Right lung (tissue), 5 donors: ENCODE results near the gene IL31RA. TPM values are rescaled to one million over a fixed set of nuclear protein-coding genes. Genes with fewer than 3 reads are reported as not detected.

Experiments
- DNase-seq, 2 donors: peaks; one replicate each; pipeline ENCODE4 v3.0.0-alpha.2; 2013
- polyA plus RNA-seq, 5 donors: library from polyadenylated mRNA; unstranded; fragments of 120-200 nt; gene quantifications; one replicate each; pipeline versions ENCODE4 v1.2.1 to v1.2.3, GENCODE V29; 2013; ENCODE audit warnings: inconsistent platforms in 1 of 5, low replicate concordance in 1 of 5; ENCODE audit not compliant: insufficient read length in 5 of 5, insufficient read depth in 1 of 5

Gene IL31RA
- polyA plus RNA-seq, 5 donors = 0.11 to 0.35 (median 0.12) TPM

DNA sequence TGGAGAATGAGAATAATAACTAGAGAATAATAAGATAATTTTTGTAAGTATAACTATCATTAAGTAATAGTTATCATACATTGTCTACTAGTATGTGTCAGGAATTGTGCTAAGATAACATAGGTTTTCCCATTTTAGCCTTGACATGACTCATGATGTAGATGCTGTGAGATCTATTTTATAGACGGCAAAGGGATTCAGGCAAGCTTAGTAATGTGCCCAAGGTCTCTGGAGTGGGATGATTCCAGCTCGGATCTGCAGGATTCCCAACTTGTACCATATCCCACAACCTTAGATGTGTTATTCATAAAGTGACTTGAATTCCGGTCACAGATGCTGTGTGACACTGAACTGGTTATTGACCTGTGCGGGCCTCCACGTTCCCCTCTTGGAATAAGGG, 51.5 kb downstream of the IL31RA start:
- DNase-seq = no peak

DNA sequence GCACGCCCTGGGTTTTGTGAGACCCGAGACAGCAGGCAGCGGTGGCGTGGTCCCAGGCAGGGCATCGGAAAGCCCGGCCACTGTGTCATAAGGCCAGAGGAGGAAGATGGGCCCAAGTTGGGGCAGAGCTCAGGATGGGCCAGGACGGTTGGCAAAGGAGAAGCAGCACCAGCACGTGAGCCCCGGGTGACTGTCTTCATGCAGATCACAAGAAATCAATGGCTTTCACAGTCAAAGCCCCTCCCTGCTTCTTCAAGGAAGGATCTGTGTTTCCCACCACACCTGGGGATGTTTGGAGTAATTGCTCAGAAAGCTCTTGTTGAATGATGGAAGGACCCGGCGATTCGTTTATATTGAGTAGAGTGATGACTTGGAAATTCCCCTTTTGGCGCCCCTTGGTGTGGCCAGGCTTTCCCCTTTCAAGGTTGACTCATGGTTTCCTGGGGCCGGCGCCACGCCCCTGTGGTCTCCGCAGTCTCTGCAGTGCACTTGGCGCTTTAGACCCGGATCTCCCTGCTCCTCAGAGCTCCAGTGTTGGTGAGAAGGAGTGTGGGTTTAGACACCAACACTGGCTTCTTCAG, 52.1 kb downstream of the IL31RA start:
- no peak for DNase-seq

DNA sequence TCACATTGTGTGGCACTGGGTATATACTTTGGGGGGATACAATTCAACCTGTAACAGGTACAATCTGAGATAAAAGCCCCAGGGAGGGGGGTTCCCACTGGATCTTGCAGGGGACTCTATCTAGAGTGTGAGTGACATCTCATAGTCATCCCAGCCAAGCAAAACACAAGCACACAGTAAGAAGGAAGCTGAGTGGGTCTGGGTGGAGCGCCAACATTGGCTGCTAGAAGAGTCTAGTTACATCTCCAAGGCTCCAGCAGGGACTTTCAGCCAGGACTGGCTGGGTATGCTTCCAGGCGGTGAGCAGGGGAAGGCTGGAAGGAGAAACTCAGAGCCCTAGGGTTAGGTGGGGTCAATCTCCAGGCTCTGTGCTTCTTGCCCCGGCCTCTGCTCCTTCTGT, 53.0 kb downstream of the IL31RA start:
- no peak for DNase-seq

DNA sequence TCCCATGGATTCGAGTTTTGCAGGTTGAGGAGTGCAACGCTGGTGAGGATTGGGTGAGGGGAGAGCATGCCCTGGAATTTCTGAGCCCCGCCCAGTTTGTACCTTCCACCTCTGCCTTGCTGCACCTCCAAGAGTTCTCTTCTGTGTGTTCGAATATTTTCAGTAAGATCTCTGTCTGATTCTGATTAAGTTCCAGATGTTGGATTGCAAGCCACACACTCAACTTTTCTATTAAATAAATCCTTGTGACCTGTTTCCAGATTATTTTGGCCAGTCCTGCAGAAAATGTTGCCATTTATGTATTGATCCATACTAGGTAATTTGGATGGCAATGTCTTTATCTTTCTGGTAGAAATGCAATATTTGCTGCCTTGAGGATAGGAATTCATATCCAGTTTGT, 54.1 kb downstream of the IL31RA start:
- DNase-seq = no peak

DNA sequence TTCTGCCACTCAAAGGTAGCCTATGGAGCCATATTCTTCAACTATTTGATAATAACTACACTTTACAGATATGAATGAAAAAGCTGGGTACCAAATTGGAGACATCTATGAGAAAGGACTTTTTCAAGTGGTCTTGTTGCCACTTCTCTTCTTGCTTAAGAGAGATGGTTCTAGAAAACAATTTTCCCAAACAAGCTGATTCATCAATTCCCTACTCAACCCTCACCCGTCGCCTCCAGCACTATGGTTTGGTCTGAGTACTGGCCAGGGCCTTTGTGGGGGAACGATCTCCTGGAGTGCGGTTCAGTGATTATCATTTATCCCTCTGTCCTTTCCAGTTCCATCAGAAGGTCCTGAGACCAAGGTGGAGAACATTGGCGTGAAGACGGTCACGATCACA, 56.8 kb downstream of the IL31RA start:
- DNase-seq = no peak

DNA sequence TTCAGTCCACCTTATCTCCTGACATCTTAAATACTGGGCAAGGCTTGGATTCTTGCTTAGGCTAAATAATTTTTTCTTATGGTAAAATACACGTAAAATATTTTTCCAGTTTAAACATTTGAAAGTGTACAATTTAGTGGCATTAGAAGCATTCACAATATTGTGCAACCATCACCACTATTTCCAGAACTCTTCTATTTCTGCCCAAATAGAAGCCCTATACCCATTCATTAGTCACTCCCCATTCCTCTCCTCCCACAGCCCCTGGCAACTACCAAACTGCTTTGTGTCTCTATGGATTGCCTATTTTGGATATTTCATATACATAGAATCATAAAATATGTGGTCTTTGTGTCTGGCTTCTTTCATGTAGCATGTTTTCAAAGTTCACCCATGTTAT, 57.6 kb downstream of the IL31RA start:
- no peak for DNase-seq

DNA sequence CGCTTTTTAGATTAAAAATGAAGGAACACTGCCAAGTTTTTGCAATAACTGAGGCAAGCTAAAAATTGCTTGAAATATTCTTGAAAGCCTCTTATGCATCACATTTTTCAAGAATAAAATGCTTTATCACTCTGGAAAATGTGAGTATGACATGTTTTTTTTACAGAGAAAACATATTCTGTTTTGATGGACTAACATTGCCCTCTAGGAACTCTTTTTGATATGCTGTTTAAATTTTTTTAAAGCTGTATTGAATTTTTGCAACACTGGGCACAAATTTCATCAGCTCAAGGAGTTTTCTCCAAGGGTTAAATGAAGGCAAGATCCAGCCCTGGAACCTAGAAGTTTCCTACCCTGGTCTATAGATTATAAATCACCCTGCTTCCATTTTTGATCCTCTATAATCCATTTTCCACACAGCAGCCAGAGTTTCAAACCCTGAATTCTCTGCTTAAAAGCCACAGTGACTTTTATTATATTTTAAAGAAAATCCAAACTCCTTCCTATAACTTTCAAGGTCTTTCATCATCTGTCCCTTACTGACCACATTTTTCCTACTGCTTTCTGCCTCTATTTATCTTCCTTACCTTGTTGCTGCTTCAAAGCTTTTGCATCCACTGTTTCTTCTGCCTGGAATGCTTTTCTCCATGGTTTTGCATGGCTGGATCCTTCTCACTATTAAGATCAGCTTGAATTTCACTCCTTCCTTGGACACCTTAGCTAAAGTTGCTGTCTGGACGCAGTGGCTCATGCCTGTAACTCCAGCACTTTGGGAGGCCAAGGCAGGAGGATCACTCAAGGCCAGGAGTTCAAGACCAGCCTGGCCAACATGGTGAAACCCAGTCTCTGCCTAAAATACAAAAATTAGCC, 60.9 kb downstream of the IL31RA start:
- DNase-seq = no peak

DNA sequence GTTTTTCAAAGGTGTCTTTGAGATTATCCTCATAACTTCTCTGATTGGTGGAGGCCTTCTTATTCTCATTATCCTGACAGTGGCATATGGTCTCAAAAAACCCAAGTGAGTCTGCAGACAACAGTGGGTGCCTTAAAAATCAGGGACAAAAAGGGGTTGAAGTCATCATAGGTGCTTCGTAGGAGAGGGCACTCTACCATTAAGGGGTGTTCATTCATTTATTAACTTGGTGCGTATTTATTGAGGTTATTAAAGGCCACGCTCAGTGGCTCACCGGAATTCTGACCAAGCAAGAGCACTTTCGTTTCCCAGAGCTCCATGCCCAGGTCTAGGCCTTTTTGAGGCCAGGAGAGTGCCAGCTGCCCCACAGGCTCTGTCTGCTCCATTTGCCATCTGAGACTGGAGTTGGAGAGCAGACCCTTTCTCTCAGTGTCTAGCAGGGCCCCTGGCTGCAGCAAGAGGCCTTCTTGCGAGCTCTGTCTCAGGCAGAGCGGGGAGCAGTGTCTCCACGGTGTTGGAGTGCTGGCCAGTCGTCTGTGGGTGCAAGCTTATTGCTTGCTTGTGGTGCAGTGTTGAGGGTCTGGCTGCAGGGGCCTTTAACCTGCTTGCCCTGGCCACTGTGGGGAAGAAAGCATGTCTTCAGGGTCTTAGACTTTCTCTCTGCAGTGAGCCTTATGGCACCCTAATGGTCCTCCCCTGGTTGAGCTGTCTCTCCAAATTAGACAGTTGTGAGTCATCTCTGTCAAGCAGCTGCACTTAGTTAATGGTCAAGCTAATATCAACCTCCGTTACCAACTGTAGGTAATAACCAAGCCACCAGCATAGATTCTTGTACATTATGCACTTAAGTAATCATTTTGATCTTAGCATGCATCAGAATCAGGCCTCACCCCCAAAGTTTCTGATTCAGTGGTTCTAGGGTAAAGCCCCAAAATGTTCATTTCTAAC, 62.6 kb downstream of the IL31RA start:
- no peak for DNase-seq

DNA sequence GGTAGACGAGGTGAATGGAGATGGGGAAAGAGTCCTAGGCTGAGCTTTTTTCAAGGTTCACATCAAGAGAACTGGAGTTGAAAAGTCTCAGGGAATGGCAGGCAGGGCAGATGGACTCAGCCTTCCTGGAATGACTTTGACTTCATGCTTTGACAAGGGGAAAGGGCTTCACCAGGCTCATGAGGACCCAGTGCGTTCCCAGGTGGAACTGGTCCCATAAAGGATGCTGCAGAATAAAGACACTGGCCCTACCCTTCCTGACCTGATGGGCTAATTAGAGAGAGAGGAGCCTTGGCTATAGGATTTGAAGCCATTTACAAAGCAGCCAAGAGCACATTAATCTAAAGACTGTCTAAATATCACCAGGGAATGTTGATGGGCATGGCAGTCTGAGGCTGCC, 63.8 kb downstream of the IL31RA start:
- no peak for DNase-seq

DNA sequence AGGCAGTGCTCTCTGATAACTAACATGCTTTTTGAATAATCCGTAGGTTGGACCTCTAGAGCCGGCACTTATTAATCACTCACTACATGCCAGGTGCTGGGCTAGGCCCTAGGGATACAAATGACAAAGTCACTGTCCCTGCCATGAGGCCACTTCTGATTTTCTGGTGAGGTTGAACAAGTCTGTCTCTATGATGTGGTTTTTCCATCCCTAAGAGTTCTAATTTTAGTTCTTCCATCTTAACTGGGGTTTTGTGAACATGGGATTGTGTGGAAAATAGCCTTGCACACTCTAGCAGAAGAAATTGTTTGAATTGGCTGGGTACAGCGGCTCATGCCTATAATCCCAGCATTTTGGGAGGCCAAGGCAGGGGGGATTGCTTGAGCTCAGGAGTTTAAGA, 64.6 kb downstream of the IL31RA start:
- no peak for DNase-seq

DNA sequence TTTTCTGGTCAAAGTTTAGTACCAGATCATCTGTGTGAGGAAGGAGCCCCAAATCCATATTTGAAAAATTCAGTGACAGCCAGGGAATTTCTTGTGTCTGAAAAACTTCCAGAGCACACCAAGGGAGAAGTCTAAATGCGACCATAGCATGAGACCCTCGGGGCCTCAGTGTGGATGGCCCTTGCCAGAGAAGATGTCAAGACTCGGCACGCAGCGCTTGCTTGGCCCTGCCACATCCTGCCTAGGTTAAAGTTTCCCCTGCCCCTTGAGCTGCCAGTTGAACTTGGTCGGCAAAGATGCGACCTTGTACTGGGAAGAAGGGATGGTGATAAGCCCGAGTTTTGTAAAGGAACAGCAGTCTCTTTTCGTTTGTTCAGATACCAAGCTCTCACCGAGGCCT, 65.8 kb downstream of the IL31RA start:
- no peak for DNase-seq

DNA sequence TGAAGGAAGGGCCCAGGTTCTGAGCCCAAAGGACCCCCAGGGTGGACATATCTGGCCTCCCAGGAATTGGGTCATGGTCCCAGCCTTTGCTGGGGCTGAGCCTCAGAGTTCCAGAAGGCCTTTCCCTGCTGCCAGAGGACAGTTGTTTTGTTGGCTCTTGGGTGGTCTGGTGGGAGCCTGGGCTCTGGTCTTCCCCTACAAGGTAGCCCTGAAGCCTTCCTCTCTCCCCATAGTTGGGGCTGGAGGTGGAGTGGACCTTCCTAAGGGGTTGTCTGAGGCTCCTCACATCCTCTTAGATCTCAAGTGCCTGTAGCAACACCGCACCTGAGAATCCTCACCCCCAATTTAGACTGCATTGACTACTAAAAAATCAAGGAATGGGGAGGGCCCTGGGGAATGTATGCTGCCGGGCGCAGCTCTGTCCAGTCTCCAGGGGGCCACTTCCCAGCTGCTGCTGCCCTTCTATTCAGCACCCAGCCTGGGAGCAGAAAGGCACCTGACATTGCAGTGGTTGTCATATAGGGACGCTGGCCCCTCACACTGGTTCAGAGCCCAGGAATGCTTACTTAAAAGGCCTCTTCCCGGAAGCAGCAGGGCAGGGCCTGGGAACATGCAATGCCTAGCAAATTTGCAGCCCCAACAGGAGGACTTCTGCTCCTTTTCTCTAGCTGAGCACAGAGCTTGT, 66.4 kb downstream of the IL31RA start:
- no peak for DNase-seq

DNA sequence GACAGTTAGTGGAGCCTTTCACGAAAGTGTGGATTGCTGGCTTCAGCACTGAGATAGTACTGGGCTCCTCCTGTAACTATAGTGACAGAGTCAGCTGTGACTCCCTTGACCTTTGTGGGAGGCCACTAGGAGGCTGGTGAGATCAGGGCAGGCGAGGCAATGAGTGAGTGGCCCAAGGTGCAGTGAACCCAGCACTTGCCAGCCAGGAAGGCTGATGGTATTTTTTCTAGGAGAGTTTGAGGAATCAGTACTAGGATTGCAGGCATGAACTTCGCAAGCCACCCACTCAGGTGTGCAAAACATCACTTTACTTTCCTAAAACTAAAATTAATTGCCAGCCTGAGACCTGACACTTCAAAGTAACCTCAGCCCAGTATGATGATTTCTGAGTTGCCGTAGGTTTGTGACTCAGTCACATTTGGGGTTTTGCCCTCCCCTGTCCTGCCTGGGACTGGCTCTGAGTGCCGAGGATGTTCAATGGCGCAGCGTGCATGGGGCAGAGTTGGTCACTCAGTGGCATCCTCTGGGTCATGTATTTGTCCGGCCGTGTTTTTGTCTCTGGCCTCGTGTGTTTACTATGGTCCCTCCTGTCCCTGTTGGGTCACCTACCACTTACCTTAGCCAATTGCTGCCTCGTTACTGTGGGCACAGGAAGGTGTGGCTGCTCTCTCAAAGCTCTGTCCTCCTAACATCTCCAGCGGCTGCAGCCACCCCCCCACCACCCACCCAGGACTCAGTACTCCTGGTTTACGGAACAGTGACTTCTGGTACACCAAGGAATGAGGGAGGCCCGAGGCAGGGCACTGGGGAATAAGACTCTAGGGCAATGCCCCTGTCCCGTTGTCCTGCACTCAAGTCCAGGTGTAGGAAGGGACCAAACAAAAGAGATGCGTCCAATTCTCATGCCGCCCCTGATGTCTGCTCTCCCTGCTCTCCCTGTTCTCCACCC, 67.2 kb downstream of the IL31RA start:
- no peak for DNase-seq

DNA sequence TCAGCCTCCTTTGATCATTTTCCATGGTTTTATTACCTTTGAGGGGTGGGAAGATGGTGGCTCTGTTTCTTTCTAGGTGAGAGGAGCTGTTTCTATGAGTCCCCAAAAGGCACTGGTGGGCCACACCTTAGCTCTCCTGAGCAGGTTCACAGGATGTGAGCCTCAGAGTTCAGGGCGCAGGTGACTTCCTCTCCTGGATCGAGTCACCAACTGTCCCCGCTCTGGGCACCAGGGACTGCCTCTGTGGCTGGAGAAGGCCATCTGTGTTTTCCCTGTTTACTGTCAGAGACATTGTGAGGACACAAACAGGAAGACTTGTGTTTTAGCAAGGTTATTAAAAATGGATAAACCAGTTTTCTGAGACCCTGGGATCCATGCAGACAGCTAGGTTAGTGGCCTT, 68.5 kb downstream of the IL31RA start:
- DNase-seq = no peak

DNA sequence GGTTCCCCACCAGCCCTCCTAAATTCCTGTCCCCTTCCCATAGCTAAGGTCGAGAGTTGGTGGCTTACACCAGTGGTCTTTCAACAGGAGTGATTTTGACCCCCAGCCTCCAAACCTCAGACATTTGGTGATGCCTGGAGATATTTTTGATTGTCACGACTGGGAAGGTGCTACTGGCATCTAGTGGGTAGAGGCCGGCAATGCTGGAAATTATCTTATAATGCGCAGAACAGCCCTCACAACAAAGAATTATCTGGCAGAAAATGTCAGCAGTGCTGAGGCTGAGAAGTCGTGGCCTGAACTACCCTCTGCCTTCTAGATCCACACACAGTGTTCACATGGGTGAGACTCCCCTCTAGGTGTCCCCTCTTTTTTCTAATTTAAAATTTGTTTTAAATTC, 69.6 kb downstream of the IL31RA start:
- DNase-seq = no peak

DNA sequence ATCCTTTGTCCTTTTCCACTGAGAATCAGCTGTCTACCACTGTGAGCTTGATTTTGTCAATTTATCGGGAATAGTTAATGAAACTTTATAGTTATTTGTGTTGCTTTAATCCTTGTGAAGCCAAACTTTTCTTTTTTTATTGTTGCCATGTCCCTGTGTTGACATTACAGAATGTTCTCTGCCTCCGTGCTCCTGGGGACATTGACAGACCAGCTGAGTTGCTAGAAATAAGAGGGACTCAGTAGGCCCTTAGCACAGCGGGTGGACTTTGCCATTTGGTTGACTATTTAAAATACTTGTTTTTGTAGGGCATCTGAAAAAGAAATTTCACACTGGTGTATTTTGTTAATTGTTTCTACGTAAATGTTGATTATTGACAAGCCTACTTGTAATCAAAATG, 70.5 kb downstream of the IL31RA start:
- DNase-seq = no peak

DNA sequence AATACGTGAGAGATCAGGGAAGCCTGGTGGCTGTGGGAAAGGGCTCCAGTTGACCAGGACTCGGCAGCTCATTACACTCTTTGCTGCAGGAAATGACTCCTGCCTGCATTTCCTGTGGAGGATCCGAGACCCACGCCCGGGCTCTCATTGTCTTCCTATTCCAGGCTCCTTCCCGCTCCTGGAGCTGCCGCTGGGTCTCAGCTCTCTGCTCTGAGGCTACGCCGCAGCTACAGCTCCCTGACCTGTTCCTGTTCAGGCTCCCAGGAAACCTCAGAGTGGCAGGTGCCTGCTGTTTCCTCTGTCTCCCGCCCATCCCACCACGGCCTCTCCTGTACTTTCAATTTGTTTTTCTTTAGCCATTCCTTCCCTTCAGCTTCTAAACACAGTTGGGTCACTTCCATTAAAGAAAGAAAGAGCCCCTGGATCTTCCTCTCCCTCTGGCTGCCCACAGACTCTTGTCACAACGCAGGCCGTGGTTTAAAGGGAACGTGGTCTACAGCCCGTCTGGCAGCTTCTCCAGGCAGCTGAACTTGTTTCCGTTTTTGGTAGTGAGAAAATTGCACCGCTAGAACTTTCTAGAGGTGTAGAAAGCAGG, 72.1 kb downstream of the IL31RA start:
- no peak for DNase-seq

DNA sequence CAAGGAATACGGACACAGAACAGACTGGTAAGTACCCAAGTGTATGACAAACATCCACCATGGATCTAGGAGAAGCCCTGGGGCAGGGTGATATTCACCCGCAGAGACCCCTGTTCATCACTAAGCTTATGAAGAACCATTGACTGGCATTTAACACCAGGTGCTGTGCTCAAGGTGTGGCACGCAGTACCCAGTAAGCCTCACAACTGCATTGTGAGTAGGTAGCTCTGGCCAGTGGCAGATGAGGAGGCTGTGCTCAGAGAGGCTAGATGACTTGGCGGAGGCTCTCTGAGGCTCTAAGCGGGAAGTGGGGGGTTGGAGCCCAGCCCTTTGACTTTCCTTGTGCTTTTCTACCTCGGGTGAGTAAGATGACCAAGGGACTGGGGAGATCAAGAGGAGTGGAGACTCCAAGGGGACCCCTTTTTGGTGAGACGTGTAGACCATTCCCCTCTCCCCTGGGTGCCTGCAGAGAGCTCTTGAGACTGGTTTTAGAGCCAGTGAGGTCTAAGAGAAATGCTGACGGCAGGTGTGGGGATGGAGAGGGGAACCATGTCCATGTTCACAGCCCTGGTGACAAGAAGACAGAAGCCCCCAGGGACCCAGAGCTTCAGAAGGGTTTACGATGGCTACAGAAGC, 72.8 kb downstream of the IL31RA start:
- no peak for DNase-seq

DNA sequence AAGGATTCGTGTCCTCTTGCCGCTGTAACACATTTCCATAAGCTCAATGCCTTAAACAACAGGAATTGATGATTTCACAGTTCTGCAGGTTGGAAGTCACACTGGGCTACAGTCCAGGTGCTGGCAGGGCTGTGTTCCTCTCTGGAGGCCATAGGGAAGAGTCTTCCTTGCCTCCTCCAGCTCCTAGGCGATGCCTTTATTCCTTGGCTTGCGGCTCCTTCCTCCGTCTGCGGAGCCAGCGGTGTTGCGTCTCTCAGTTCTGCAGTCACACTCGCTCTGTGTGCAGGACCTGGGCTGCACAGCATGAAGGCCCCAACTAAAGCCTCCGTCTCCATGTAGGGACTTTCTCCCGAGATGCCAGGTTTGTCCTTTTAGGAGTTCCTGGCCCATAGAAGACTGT, 73.6 kb downstream of the IL31RA start:
- DNase-seq = no peak

DNA sequence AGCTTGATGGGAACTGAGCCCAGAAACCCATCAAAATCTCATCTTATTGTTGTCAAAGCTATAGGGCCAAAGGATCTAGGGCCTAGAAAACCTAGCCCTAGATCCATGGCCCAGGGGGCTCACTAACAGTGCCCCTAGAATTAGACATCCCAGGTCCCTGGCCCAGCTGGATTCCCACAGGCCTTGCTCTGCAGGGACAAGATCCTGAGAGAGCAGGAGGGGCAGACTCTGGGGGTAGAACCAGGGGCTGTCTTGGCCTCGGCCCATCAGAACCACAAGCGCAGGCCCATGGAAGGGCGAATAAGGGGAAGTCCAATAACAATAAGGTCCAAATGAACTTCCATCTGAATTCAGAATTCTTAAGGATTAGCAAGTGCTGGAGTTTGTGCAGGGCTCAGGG, 74.0 kb downstream of the IL31RA start:
- DNase-seq = no peak
